NCI-H2171 (cell line): ENCODE results near the gene ANKS3.

ENCODE experiments used
- DNase-seq: peaks from one replicate; lab custom pipeline; 2025; lab: John Stamatoyannopoulos, UW

The ANKS3 gene

DNA sequence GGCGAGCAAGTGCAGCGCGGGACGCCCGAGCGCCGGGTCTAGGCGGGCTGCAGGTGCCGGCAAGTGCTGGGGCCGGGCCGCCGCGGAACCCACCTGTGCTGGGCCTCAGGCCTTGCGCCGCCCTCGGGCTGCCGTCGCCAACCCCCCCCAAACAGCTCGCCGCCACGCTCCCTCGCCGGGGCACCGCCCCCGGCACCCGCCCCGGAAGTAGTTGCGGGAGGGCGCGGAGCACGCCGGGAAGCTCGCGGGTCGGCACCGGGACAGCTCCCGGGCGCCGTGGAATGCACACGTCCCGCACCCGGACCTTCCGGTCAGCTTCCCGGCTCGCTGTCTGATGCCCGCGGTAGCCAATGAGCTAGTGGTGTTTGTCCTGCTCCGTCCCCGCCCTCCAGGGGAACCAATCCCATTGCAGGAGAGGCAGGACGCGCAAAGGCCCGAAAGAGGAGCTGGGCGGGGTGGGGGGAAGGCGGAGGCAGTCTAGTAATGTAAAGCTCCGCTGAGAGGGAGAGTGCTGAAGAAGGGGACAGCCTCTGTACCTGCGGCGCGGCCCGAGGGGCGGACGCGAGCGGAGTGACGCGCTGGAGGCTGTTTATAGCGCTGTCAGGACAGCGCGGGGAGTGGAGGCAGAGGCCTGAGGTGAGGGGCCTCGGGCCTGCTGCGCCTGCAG lies at the start of gene ANKS3, which contains the start of gene DNAAF8:
TSS of gene ANKS3 (minus strand) at position 209 of the 667 bp plus-strand sequence. CDS start 4,122 bp downstream, outside the sequence.
TSS of gene DNAAF8 (plus strand) at position 475 of the 667 bp plus-strand sequence. CDS start 1,978 bp downstream, outside the sequence.
- DNase-seq: peak; percentile 82

- DNase-seq: no peak
Measured at GRCh38 chr16:4783251-4783950, 49.3 kb upstream of the ANKS3 start.

GRCh38 chr16:4780235-4780634 lies 46.2 kb upstream of the ANKS3 start:
- DNase-seq: no peak

DNA sequence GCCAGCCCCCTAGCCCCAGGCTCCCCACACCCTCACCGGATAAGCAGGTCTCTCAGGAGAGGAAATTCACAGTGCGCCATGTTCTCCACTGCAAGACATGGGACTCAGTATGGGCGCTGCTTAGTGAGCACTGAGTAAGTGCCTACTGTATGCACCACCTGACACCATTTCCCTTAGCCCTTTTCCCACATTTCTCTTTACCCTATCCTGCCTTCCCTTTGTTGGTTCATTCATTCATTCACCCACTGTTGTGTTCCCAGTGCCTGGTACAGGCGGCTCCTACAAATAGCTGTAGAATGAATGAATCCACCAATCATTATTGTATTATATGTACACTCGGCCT lies 44.0 kb upstream of the ANKS3 start:
- DNase-seq: no peak

- DNase-seq: no peak
Measured at GRCh38 chr16:4777339-4778049, 43.4 kb upstream of the ANKS3 start.

DNA sequence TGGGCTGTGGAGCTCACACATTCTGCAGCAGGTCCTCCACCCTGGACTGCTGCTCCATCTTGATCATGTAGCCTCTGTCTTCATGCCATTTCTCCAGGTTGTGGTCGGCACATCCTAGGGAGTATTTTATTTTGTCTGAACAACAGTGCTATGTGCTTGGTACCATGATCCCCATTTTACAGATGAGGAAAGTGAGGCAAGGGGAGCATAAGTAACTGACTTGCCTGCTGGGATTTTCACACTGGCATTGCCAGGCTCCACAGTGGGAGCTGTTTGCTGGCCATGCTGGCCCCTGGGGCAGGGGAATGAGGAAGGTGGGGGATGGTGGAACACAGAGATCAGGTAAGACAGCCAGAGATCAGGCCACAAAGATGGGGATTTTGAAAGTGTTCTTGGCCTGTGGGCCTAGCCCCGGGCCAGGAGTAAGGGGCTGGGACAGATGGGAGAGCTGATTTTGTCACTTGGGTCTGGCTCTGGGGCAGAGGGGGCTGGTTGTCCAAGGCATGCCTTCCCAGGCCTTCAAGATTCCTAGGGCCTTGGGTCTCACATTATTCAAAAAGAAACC lies 42.2 kb upstream of the ANKS3 start:
- no peak for DNase-seq

DNA sequence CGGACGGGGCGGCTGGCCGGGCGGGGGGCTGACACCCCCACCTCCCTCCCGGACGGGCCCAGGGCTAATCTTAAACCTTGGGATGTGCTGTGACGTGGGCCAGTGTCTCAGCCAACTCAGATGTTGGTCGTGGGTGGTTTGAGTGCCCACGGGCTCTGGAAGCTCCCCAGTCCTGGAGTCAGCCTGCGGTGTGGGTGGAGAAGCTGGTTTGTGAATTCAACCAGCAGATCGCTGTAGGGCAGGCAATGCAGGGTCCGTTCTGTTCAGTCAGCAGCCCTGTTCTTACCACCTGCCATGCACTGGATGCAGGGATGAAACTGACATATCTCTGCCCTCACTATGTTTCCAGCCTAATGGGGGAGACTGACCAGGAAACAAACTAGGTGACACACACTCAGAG lies 40.9 kb upstream of the ANKS3 start:
- no peak for DNase-seq

DNA sequence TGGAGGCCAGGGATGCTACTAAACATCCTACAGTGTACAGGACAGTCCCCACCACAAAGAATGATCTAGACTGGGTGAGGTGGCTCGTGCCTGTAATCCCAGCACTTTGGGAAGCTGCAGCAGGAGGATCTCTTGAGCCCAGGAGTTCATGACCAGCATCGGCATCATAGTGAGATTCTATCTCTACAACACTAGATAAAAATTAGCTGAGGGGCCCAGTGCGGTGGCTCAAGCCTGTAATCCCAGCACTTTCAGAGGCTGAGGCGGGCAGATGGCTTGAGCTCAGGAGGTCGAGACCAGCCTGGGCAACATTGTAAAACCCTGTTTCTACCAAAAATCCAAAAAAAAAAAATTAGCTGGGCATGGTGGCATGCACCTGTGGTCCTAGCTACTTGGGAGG lies 38.3 kb upstream of the ANKS3 start:
- DNase-seq: no peak

- no peak for DNase-seq
Measured at GRCh38 chr16:4771646-4772045, 37.6 kb upstream of the ANKS3 start.

DNA sequence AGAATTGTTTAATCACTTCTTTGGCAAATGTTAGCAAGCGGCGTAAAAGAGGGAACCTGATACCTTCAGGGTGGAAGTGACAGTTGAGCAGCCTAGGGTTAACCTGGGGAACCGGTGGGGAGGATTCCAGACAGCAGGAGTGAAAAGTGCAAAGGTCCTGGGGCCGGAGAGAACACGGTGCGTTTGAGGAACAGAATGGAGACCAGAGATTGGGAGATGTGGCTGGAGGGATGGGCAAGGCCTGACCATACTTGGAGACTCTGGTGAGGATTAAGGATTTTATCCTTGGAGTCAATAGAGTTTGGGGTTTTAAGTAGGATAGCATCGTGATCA lies 35.2 kb upstream of the ANKS3 start:
- DNase-seq: no peak

DNA sequence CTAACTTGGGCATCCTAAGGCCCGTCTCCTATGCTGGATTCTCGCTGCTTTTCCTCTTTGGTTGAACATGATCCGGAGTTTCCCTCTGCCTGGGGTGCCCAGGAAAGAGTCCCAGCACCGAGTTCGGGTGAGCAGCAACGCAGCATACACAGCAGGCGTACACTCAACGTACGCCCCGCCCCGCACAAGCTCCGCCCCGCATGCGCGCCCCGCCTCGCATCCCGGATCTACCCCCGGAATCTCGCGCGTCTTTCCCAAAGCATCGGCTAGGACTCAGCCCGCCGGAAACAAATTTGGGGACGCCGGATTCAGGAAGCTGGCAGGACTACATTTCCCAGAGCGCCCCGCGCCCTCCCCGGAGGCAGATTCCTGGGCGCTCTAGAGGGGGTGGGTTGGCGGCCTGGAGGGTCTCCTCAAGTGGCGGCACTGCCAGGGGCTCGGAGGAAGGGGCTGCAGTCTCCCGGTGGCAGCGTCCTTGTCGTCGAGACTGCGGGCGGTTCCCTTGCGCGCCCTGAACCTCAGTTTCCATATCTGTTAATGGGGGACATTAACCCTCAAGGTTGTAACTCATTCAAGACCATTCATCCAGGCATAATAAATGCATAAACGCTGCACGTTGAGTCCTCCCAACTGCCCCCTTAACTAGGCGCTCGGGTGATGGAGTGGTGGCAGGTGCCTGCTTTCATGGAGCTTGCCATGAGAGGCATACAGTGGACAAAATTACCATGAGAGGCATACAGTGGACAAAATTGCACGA lies 34.7 kb upstream of the ANKS3 start:
- DNase-seq: peak; percentile 98

- no peak for DNase-seq
Measured at GRCh38 chr16:4767872-4768548, 33.9 kb upstream of the ANKS3 start.

GRCh38 chr16:4766875-4767628 lies 33.0 kb upstream of the ANKS3 start, which contains the start of gene ZNF500:
ZNF500 (minus strand) TSS chr16:4767162; CDS start chr16:4765978, 1,184 bp downstream.
- peak; percentile 90 for DNase-seq

- no peak for DNase-seq
Measured at GRCh38 chr16:4765511-4766474, 31.7 kb upstream of the ANKS3 start.

DNA sequence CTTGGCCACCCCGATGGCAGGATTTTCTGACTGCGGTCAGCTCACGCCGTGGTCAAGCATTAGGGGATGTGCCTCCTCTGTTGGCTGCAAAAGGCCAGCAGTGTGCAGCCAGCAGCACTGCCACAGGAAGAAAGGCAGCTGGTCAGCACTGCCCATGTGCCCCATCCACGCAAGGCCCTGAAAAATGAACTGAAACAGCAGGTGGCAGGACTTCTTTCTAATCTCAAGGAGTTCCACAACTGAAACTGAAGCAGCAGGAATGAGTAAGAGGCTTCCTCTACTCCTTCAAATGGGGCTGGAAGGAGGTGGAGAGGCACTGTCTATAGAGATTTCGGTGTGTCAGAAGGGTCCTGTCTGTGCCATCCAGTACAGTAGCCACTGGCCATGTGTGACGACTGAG lies 29.7 kb upstream of the ANKS3 start:
- no peak for DNase-seq

DNA sequence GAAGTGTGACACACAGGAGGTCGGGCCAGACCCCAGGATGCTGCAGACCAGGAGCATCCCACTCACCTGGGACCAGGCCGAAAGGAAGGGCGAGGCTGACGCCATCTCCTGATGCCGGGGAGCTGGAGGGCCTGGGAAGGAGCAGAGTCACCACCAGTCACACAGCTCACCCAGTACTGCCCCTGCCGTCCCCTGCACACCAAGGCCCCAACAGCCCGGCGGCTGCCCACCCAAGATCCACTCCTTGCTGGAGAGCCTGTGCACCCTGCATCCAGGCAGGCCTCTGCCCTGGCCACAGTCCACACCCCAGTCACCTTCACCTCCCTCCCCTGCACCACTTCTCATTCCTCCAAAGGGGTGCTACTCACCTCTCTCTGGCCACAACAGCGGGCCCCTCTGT lies 28.1 kb upstream of the ANKS3 start:
- no peak for DNase-seq

DNA sequence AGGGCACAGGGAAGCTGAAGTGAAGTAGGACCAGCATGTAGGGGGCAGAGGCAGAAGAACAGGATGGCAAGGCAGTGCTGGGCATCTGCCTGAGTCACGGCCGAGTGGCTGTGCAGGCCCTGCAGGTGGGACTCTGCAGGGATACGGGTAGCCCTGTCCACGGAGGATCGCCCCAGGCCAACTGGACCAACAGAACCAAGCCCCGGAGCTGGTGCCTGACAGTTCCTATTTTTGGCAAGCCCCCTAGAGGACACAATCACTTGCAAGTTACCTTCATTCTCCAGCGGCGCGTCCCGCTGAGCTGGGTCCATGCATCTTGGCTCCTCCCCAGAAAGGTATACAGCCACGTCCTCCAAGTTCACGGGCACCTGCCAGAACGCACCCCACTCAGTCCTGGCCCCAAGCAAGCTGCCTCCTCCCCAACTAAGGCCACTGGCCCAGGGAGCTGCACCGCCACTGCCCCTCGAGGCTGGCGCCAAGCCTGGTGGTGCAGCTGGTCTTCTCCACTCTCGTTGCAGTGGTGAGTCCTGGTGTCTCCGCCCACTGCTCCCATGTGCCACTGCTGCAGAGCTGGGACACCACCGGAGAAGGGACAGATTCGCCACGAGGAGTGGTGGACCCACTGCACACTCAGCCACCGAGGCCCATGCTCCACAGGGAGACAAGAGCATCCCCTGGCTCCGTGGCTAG lies 26.3 kb upstream of the ANKS3 start:
- DNase-seq: no peak

- DNase-seq: no peak
Measured at GRCh38 chr16:4755687-4756086, 21.6 kb upstream of the ANKS3 start.

DNA sequence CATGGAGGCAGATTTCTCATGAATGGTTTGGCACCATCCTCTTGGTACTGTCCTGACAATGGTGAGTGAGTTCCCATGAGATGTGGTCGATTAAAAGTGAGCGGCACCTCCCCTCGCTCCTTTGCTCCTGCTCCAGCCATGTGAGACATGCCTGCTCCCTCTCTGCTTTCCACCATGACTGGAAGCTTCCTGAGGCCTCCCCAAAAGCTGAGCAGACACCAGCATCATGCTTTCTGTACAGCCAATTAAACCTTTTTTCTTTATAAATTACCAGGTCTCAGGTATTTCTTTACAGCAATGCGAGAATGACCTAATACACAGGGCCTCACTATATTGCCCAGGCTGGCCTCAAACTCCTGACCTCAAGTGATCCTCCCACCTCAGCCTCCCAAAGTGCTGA lies 20.8 kb upstream of the ANKS3 start:
- DNase-seq: no peak
